VCaP (cell line): ENCODE data around the gene SPDYE2B.
"Not testable (repeated sequence)": the region's sequence is repeated elsewhere in the genome, so short reads cannot be mapped to it uniquely, and the experiment has no call there.

ENCODE experiments used
- H3K27ac ChIP-seq: fragments of 450-650 bp; 2 replicates; pipeline ENCODE4 v1.5.1; 2017

SPDYE2B gene

DNA sequence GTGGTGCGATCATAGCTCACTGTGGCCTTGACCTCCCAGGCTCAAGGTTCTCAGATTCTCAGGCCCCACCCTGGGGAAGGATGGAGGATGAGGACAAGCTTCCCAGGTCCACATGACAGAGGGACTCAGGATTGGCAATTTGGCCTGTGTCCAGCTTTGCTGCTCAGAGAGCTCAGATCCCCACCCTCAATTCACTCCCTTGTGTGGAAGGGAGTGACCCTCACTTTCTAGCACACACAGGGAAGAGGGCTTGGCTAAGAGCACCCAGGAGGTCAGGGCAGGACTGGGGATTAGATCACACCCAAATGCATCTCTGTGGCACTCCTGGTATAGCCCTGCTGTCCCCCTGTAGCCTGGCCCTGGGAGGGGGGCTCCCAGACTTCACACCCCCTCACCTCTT, 6.7 kb upstream of the SPDYE2B start:
- not testable (repeated sequence) for H3K27ac ChIP-seq

DNA sequence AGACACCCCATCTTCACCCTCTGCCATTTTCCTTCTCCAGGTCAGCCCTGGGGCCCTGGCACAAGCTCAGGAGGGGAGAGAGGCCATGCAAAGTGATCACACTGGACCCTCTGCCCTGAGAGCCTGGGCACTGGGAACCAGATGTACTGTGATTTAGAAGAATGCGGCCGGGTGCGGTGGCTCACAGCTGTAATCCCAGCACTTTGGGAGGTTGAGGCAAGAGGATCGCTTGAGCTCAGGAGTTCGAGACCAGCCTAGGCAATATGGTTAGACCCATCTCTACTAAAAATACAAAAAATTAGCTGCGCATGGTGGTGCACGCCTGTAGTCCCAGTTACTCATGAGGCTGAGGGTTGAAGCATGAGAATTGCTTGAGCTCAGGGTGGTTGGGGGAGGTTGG, 2.3 kb upstream of the SPDYE2B start:
- H3K27ac ChIP-seq: not testable (repeated sequence)

DNA sequence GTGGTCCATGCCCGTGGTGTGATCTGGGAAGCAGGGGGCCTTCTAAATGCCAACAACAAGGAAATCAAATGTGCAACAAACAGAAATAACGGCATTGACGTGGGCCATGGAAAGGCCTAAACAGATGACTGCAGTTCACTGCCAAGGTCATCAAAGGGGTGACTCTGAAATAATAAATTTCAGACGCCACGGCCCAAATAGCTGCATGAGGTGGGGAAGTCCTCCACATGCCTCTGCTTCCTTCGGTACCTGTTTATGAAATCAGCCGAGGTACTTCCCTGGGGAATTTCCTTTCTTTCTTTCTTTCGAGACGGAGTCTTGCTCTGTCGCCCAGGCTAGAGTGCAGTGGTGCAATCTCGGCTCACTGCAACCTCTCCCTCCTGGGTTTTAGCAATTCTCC, 14.6 kb downstream of the SPDYE2B start:
- not testable (repeated sequence) for H3K27ac ChIP-seq

DNA sequence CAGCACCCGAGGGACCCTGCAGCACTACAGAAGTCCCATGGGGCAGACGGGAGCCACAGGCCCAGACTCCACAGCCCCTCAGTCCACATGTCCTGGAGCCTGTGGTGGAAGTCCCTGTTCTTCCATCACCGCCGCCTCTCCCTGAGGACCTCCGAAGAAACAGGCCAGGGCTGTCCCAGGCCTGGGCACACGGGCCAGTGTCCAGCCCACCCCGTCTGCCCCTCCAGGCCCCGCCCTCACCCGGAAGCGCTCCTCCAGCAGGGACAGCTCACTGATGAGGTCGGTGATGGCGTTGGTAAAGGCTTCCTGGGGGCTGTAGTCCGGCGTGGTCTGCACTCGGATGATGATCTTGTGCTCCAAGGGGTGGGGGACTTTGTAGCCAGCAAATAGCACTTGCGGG, 16.7 kb downstream of the SPDYE2B start:
- not testable (repeated sequence) for H3K27ac ChIP-seq

DNA sequence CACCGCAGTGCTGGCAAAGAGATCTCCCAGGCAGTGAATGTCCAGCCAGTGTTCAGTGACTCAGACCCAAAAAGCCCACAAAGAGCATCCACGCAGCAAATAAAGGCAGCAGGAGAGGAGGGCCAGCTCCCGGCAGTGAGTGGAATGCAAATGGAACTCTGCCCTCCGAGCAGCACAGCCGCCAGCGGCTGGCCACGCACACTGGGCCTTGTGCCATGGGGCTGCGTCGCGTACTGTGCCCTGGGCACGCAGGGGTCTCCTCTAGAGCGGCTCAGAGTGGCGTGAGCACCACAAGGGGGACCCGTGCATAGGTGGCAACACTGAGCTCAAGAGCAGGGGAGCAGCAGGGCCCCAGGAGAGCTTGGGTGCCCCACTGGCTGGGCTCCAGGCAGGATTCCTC, 17.4 kb downstream of the SPDYE2B start:
- not testable (repeated sequence) for H3K27ac ChIP-seq

DNA sequence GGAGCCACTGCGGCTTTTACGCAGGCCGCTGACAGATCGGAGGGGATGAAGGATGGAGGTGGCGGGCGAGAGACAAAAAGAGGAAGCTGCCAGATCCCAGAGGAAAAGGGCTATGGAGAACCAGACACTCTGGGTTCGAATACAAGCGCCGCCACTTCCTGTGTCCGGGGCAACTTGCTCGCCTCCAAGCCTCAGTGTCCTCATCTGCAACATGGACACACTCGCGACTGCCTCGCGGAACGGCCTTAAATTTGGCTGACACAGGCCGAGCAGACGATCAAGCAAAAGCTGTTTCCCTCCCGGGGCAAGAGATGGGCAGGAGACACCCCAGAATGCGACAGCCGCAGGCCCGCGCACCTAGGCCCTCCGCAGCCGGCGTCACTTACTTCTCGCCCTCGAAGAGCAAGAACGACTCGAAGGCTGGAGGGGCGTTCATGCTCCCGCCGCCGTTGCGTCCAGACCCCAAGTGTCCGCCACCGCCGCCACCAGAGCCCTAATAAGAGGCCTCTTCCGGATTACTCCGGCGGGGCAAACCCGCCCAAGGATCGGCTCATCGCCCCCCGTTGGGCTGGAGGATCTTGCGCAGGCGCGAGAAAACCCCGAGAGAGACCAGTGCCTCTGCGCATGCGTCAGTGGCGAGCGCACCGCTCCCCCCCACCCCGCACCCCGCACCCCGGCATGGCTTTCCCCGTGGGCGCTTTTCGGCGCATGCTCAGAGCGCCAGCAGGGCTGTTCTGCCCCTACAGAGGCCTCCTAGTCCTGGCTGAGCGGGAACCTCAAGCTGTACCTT, 21.2 kb downstream of the SPDYE2B start, which contains the start of gene POLR2J2:
Gene POLR2J2, minus strand, starts transcription at position 498 of the 790 bp plus-strand sequence. Its CDS starts 62 bp downstream, at position 436.
- H3K27ac ChIP-seq: not testable (repeated sequence)

DNA sequence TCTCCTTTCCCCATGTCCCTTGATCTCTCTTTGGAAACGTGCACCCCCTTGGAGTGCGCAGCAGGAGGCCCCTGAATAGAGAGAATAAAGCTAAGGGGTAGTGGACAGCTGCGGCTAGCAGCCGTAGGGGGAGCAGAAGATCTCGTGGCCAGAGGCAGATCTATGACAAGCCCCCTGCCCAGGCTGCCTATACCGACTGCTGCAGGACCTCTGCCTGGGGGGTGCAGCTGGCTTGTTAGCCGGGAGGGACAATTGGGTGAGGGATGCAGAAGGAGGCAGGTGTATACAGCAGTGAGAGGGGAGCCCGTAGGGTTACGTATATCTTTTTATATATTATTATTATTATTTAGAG, 21.8 kb downstream of the SPDYE2B start:
- H3K27ac ChIP-seq: not testable (repeated sequence)

DNA sequence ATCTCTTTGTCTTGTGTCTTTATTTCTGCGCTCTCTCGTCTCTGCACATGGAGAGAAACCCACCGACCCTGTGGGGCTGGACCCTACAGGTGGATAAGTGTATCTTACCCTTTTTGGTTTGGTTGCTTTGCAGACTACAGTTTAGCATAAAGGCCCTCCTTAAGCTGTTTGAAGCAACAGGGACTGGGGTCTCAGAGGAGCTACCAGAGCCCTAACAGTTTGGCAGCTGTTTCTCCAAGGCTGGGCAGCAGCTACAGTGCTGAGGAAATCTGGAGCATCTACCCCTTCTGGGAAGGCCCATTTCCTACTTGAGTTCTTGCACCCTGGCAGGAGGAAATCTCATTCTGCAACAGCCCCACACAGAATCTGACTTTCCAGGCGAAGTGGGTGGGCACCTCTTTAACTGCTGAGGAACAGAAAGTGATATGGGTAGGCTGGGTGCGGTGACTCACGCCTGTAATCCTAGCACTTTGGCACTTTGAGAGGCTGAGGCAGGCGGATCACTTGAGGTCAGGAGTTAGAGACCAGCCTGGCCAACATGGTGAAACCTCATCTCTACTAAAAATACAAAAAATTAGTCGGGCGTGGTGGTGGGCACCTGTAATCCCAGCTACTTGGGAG, 23.4 kb downstream of the SPDYE2B start:
- H3K27ac ChIP-seq: not testable (repeated sequence)

DNA sequence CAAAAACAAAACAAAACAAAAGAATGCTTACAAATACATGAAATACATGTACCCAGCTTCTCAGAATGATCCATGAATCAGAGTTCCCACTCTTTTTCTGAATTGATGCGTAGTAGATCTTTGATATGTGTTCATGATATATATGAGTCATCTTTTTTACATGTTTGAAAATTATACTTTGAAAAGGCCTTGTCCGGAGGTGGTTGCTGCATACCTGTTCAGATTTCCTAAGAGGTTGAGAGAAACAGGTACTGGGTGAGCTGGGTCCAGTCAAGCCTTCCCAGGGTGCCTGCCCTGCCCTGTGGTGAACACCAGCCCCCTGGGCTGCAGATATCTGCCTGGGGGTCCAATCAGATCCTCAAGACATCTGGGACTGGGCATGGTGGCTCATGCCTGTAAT, 25.4 kb downstream of the SPDYE2B start:
- not testable (repeated sequence) for H3K27ac ChIP-seq

DNA sequence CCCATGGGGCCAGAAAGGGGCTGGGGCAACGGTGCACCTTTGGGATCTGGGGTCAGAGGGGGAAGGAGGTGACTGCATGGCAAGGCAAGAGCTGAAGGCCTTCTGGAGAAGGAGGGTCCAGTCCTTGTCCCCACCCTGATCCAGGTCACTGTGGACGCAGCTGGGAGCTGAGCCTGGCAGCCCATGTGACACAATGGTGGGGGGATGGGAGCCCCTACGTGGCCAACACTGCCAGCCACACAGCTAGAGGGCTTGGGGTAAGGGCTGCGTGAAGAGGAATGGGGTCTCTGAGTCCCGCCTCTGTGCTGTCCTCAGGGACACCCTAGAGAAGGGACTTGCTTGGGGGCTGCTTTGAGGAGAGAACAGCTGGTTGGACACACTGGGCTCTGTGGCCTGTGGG, 30.7 kb downstream of the SPDYE2B start:
- not testable (repeated sequence) for H3K27ac ChIP-seq

DNA sequence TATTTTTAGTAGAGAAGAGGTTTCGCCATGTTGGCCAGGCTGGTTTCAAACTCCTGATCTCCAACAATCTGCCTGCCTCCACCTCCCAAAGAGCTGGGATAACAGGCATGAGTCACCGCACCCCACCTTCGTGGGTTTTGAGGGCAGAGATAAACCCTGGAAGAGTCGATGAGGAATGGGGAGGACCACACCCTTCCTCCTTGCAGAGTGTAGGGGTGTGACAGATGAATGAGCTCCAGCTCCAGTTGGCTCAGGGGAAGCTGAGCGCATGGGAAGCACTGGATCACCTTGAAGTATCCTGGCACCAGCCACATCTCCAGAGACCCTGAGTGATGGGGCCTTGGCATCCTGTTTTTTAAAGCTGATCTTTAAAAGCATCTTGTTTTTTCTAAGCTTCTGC, 32.4 kb downstream of the SPDYE2B start:
- H3K27ac ChIP-seq: not testable (repeated sequence)

DNA sequence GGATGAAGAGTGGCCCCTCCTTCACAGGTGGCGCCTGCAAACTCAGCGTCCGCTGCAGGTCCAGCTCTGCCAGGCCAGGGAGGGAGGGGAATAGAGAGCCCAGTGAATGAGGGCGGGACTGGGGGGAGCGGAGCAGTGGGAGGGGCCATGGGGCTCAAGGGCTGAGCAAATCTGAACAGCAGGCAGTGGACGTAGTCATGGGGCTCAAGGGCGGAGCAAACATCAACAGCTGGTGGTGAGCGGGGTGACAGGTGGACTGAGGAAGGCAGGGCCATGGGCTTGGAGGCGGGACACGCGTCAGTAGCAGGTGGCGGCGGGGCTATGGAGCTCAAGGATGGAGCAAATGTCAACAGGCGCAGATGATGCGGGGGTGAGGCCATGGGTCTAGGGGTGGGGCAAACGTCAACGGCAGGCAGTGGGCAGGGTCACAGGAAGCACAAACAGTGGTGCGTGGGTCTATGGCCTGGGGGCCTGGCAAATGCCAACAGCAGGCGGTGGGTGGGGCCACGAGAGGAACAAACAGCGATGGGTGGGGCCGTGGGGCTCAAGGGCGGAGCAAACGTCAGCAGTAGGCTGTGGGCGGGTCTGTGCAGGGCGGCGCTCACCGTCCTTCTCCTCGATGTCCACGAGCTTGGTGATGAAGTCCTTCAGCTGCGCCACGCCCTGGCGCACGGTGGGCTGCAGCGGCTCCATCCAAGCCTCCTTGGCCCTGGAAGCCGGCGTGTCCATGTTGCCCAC, 38.3 kb downstream of the SPDYE2B start:
- H3K27ac ChIP-seq: not testable (repeated sequence)

DNA sequence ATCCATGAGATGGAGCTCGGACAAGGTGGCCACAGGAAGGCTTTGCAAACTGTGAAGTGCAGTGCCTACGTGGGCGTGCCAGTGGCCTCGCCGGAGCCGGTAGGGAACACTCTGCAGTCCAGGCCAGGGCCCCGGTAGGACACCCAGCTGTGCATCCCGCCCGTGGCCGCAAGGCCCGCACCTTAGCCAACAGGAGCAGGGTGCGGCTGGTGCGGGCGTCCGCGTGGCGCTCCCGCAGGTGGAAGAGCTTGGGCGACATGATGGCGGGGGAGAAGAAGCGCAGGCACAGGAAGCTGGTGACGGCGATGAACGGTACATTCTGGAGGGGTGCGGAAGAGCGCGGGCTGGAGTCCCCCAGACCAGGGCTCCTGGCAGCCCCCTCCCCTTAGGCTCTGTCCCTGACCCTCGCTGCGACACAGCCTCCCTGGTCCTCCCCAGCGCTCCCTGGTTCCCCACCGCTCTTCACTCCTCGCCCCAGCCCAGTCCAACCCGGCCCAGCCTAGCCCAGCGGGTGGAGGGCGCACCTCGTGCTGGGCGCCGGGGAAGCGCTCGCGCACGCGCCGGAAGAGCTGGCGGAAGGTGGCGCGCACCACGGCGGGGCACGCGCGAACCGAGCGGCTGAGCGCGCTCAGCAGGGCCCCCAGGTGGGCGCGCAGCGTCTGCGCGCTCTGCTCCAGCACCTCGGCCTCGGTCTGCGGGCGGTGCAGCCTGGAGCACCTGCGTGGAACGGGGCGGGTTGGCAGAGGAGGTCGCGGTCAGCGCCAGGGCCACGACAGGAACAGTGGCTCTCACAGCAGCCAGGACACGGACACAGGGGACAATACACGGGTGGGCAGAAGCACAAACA, 39.5 kb downstream of the SPDYE2B start:
- H3K27ac ChIP-seq: not testable (repeated sequence)

DNA sequence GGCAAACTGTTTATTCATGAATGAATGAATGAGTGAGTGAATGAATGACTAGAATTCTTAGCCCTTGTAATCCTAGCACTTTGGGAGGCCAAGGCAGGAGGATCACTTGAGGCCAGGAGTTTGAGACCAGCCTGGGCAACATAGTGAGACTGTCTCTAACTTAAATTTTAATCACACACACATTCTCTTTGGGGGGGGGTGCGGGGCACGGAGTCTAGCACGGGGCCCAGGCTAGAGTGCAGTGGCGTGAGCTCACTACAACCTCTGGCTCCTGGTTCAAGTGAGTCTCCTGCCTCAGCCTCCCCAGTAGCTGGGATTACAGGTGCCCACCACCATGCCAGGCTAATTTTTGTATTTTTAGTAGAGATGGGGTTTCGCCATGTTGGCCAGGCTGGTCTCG, 40.5 kb downstream of the SPDYE2B start:
- H3K27ac ChIP-seq: not testable (repeated sequence)

DNA sequence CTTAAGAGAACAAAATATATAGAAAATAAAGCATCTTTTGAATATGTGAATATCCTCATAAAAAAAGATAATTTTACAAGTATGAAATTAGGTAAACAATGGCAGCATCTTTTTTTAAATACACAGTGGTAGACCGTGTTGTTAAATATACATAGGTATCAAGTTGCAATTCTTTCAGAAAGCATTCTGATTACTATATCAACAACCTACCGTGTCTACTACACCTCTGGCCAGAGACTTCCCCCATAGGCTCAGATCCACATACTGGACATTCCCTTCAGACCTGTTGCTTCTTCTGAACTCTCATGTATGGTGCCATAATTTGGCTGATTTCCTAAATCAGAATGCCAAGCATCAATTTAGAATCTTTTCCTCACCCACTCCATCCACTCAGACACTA, 43.9 kb downstream of the SPDYE2B start:
- H3K27ac ChIP-seq: not testable (repeated sequence)

DNA sequence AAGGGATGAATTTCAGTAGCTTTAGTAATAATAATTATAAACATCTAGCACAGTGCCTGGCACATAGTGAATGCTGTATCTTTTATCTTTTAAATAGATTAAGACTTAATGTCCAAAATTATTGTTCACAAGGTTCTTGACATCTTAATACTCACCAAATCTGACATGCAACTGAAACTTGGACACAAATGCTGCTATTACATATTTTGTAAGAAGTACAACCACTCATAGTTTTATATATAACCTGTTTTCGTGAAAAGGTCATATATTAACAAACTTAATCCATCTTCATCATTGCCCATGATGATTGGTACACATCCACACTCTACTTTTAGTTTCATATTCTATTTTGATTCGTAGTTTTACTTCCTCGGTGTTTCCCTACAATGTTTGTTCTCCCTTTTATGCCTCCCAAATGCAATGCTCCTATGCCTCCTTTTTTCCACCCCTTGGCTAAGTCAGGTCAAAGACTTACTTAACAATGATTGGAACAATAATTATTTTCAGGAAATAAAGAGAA, 45.0 kb downstream of the SPDYE2B start:
- not testable (repeated sequence) for H3K27ac ChIP-seq

DNA sequence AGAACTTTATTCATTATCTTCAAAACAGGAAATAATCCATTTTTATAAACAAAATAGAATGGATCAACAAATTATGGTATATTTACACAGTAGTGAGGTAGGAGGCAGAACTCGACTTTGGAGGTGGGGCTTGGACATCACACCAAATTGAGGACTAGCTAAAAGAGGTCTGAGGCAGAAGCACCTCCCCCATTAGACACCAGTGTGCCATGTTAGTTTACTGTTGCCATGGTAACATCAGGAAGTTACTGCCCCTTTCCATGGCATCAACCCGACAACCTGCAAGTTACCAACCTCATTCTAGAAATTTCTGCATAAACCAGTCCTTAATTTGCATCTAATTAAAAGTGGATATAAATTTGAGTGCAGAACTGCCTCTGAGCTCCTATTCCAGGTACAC, 45.9 kb downstream of the SPDYE2B start:
- not testable (repeated sequence) for H3K27ac ChIP-seq

DNA sequence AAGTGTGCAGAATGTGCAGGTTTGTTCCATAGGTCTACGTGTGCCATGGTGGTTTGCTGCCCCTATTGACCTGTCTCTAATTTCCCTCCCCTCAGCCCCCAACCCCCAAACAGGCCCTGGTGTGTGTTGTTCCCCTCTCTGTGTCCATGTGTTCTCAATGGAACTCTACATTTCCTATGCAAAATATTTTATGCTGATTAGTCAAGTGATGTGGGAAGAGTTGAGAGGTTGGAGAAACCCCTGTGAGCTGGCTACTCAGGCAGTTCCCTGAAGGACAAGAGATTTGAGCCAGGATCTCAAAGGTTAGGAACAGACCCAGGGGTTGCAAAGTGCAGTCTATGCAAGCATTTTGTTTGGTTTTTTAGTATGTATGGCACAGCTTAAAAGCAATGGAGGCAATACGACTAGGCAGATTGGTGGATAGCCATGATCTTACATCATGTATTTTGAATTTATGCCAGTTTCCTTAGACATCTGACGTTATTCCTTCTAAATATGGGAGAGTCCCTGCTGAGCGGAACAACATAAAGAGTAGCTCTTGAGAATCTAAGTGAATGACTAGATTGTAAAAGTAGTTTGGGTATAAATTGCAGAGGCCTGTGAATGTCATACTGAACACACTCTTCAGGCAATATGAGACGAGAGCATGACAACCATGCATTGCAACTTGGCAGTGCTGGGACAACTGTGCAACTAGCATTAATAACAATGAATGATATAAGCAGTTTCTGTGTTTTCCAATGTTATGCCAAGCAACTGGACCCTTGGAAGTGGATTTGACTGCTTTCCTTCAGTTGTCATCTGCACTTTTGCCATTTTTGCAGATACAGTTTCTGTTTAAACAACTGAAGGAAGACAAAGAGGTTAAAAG, 47.8 kb downstream of the SPDYE2B start:
- H3K27ac ChIP-seq: not testable (repeated sequence)

DNA sequence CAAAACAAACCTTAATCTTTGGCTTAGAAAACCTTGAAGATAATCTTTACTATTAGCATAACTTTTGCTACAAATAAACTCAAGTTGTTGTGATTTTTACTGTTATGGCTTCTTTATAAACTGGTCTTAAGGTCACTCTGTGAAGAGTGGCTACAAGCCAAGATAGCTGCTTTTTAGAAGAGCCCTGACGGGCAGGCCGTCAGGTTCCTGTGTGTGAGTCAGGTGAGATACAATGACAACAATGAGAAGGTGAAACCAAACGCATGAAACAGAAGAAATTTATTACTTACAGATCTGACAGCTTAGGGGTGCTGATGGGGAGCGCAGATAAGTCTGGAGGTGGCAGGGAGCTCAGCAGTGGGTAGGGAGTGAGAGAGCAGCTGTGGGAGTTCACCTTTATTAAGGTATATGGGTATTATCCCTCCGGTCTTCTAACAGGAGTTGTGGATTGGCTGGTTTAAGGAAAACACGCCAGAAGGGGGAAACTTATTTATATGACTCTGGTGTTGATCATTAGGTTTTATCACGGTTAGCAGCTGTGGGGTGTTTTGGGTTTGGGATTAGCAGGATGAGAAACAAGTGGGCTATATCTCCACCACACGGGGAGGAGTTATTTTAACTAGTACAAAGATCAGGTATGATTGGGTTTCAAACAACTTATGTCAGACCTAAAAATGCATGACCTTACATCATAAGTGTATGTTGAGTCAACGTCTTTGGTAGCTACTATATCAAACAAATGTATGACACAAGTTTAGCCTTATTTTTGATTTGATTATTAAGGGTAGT, 49.0 kb downstream of the SPDYE2B start:
- not testable (repeated sequence) for H3K27ac ChIP-seq
